A549 (cell line): ENCODE results near the gene HTR6. TPM values are rescaled to one million over a fixed set of nuclear protein-coding genes. Genes with fewer than 3 reads are reported as not detected.
A peak's percentile ranks its signal among the peaks of the same experiment; 100 is the strongest.

Experiments used
- ATAC-seq, 2 experiments: fragments of 200-7000 bp in 1 of 2; fragments of >200 bp in 1 of 2; cut with Nextera tagmentation in 1 of 2; cut with Tn5 transposase in 1 of 2; 3 replicates each; pipeline versions ENCODE4 v1.8.0 to v1.9.1; 2018 to 2020; ENCODE audit warnings: mild to moderate bottlenecking in 1 of 2, moderate library complexity in 1 of 2
- CTCF ChIA-PET: fragments of 300-600 bp; sonication (Branson Sonifier 250); formaldehyde crosslinking; extraction: SDS; loops from one replicate; lab custom pipeline; 2021; ENCODE audit warnings: antibody characterized with exemption, inconsistent platforms; lab: Yijun Ruan, JAX
- POLR2A ChIA-PET: fragments of 350-600 bp; formaldehyde crosslinking; extraction: SDS; loops from one replicate; lab custom pipeline; 2021; ENCODE audit warnings: antibody characterized with exemption, inconsistent platforms; lab: Yijun Ruan, JAX
- DNase-seq, 2 experiments: peaks; one replicate each; pipeline versions ENCODE4 v3.0.0 to v3.0.0-alpha.2; 2011 to 2016; ENCODE audit warnings: low read depth in 1 of 2, low spot score in 1 of 2
- FAIRE-seq: peaks from 2 replicates; lab custom pipeline; 2011; peaks lifted over from hg19 to GRCh38; lab: Jason Lieb, UNC
- H3K27ac ChIP-seq, 2 experiments: fragments of >200 bp; sonication (Bioruptor Twin); formaldehyde crosslinking; 3 replicates each; pipeline ENCODE4 v1.5.1; 2016 to 2017
- H3K4me1 ChIP-seq: fragments of >200 bp; sonication (Bioruptor Twin); formaldehyde crosslinking; 3 replicates; pipeline ENCODE4 v1.6.1; 2016
- H3K4me2 ChIP-seq: fragments of >200 bp; sonication (Bioruptor Twin); formaldehyde crosslinking; 3 replicates; pipeline ENCODE4 v1.6.1; 2016
- H3K4me3 ChIP-seq: fragments of >200 bp; sonication (Bioruptor Twin); formaldehyde crosslinking; 3 replicates; pipeline ENCODE4 v1.5.1; 2016
- H3K9me3 ChIP-seq: fragments of >200 bp; sonication (Bioruptor Twin); formaldehyde crosslinking; 3 replicates; pipeline ENCODE4 v1.6.1; 2016
- CBX8 ChIP-seq: fragments of 200-600 bp; sonication (generic); IDR thresholded peaks from 2 replicates; pipeline ENCODE4 v1.6.1; 2016
- CEBPB ChIP-seq, 2 experiments: fragments of >200 bp in 1 of 2; sonication (Bioruptor Twin) in 1 of 2; formaldehyde crosslinking in 1 of 2; IDR thresholded peaks; 2 replicates each; pipeline ENCODE4 v1.6.1; 2012 to 2016
- CHD4 ChIP-seq: fragments of 200-600 bp; sonication (generic); IDR thresholded peaks from 2 replicates; pipeline ENCODE4 v1.6.1; 2016; ENCODE audit warnings: antibody characterized with exemption, mild to moderate bottlenecking, borderline replicate concordance
- EHF ChIP-seq: fragments of 250-450 bp; sonication (Bioruptor Pico); IDR thresholded peaks from 2 replicates; pipeline ENCODE4 v1.5.0; 2020; ENCODE audit warnings: mild to moderate bottlenecking
- FOSB ChIP-seq: fragments of 250-450 bp; sonication (Bioruptor Pico); IDR thresholded peaks from 2 replicates; pipeline ENCODE4 v1.5.0; 2020; ENCODE audit warnings: mild to moderate bottlenecking, moderate library complexity
- FOXS1 ChIP-seq: fragments of 250-450 bp; sonication (Bioruptor Pico); IDR thresholded peaks from 2 replicates; pipeline ENCODE4 v1.5.0; 2020; ENCODE audit warnings: mild to moderate bottlenecking, moderate library complexity
- HDAC2 ChIP-seq: fragments of 200-600 bp; sonication (generic); IDR thresholded peaks from 2 replicates; pipeline ENCODE4 v1.6.1; 2016
- HES2 ChIP-seq: fragments of >200 bp; sonication (Bioruptor Twin); formaldehyde crosslinking; IDR thresholded peaks from 2 replicates; pipeline ENCODE4 v1.6.1; 2016
- HOXA7 ChIP-seq: fragments of 250-450 bp; sonication (Bioruptor Pico); IDR thresholded peaks from 2 replicates; pipeline ENCODE4 v1.5.0; 2020; ENCODE audit warnings: mild to moderate bottlenecking, moderate library complexity
- JUN ChIP-seq, 2 experiments: fragments of >200 bp; sonication (Bioruptor Twin); formaldehyde crosslinking; IDR thresholded peaks; 2 replicates in 1 of 2; 3 replicates in 1 of 2; pipeline ENCODE4 v1.6.1; 2016 to 2017
- KDM1A ChIP-seq: fragments of 200-600 bp; sonication (generic); IDR thresholded peaks from 2 replicates; pipeline ENCODE4 v1.6.1; 2016; ENCODE audit warnings: low read depth, mild to moderate bottlenecking
- MAFK ChIP-seq: fragments of 450-650 bp; IDR thresholded peaks from 2 replicates; pipeline ENCODE4 v1.6.1; 2014; ENCODE audit not compliant: partially characterized antibody
- MYC ChIP-seq: IDR thresholded peaks from 2 replicates; pipeline ENCODE4 v1.6.1; 2012; ENCODE audit warnings: mild to moderate bottlenecking, inconsistent platforms, low read length, improper control_type of control experiment, borderline replicate concordance
- NFE2L2 ChIP-seq: fragments of 150-350 bp; conservative IDR thresholded peaks from 2 replicates; pipeline ENCODE4 v1.6.1; 2014; ENCODE audit warnings: low read length
- RAD21 ChIP-seq, 2 experiments: fragments of >200 bp in 1 of 2; sonication (Bioruptor Twin) in 1 of 2; formaldehyde crosslinking in 1 of 2; IDR thresholded peaks in 1 of 2; conservative IDR thresholded peaks in 1 of 2; 2 replicates in 1 of 2; 3 replicates in 1 of 2; pipeline ENCODE4 v1.6.1; 2012 to 2018; ENCODE audit warnings: inconsistent platforms in 1 of 2
- TP53 ChIP-seq: fragments of 250-450 bp; sonication (Bioruptor Pico); IDR thresholded peaks from 2 replicates; pipeline ENCODE4 v1.5.0; 2021; ENCODE audit warnings: mild to moderate bottlenecking, moderate library complexity
- ZNF302 ChIP-seq: fragments of 250-450 bp; sonication (Bioruptor Pico); IDR thresholded peaks from 2 replicates; pipeline ENCODE4 v1.9.0; 2021; ENCODE audit warnings: inconsistent platforms, mild to moderate bottlenecking, moderate library complexity
- ZSCAN20 ChIP-seq: fragments of 250-450 bp; sonication (Bioruptor Pico); IDR thresholded peaks from 2 replicates; pipeline ENCODE4 v1.8.0; 2022; ENCODE audit warnings: mild to moderate bottlenecking, moderate library complexity
- WGBS: methylation state at CpG from one replicate; pipeline ENCODE4 v1.1.6; 2017; ENCODE audit errors: missing lambda C conversion rate; 5-methylcytosine and 5-hydroxymethylcytosine counted together
- polyA plus RNA-seq, 4 experiments: library from polyadenylated mRNA; depleted of rRNA in 3 of 4; stranded (reverse); fragments of >200 nt; fragmentation: RNase III in 1 of 4; extraction: RNeasy Plus Mini Kit Qiagen cat#74134 plus additional on column Dnase treatment in 1 of 4; gene quantifications; 2 replicates in 3 of 4; 3 replicates in 1 of 4; pipeline ENCODE4 v1.2.3, GENCODE V29; 2011 to 2017
- TF ChIP-seq, protein P1 (sequence below): fragments of 150-350 bp; IDR thresholded peaks from 2 replicates; pipeline ENCODE4 v1.6.1; 2014; ENCODE audit warnings: low read depth, mild to moderate bottlenecking, low read length
- TF ChIP-seq, protein P2 (sequence below): IDR thresholded peaks from 2 replicates; pipeline ENCODE4 v1.6.1; 2012
- TF ChIP-seq, protein P3 (sequence below): fragments of 250-450 bp; sonication (Bioruptor Pico); IDR thresholded peaks from 2 replicates; pipeline ENCODE4 v1.5.0; 2020; ENCODE audit warnings: low read depth, mild to moderate bottlenecking, moderate library complexity
- TF ChIP-seq, protein P4 (sequence below): IDR thresholded peaks from 2 replicates; pipeline ENCODE4 v1.6.1; 2012; ENCODE audit warnings: low read depth, borderline replicate concordance

HTR6 gene
- polyA plus RNA-seq, 2 of the 4 experiments (the other 2 are of a cell fraction): 0.21 TPM; not detected in 1

DNA sequence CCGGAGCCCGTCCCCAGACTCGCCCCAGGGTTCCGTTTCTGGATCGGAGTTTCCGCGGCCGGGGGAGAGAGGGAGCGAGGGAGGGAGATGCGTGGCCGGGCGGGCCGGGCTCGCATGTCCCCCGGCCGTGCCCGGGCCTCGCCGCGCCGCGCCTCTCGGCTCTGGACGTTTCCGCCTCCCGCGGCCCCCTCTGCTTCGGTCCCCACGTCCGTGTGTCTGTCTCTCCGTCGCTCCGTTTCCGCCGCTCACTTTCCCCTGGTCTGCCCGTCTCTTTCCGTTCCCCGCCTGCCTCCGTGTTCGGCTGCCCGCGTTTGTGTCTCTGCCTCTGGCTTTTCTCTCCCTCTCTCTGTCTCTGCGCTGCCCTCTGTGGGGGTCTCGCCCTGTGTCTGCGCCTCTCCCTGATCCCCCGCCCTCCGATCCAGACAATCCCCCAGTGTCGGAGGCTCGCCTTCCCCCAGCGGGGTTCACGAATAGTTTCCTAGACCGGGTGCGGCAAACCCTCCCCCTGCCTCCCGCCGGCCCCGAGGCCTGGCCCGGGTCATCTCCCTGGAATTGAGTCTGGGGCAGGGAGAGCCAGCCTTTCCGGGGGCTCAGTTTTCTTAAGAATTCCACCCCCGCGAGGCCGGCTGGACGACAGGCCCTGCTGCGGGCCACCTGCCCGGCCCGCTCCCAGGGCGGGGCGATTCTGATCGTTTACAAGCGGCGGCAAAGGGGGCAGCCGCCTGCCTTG lies 19.8 kb upstream of the HTR6 start (continued):
- TF ChIP-seq HOXA7 (no peak), HES2 (no peak), JUN (IDR thresholded peaks at IDR 0.05) (no peak)

DNA sequence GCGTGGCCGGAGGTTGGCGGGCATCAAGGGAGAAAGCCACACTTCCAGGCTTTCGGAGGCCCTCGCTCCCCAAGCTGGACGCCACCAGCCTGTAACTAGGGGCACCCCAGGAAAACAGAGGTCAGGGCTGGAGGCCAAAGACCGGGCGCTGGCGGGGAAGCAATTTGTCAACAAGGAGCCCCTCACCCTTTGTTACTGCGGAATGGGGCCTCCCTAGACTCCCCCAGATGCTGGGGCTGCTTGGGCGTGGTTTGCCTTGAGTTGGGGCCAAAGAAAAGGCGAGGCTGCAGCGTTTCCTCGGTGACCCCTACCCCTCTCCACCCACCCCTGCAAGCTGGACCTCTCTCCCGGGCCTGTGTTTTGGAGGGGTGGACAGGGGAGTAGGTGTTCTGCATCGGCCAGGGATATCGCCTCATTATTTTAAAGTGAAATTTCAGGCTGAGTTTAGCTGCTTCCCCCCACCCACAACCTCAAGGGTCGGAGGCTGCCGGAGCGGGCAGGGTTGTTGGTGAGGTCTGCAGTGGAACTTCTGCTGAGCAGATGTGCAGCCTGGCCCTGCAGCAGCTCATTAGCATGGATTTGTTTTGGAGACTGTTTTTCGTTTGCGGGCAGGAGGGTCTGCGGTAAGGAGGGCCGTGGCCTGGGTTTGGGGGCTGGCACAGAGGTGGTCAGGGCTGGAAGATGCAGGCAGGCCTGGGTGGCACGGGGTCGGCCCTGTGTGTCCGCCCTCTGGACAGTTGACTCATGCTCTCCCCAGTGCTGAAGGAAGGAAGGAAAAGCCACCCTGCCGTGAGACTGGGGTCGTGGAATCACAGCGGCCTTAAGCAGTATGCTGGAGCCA lies 19.0 kb upstream of the HTR6 start:
- DNase-seq (no peak), FAIRE-seq (no peak), ATAC-seq (no peak)
- H3K4me3 ChIP-seq: peak overlapping the region; percentile 85
- no peaks in the 10 kb centered on the region for H3K9me3 ChIP-seq
- 80% methylated on average over 13 of the region's 30 CpGs for WGBS
- peaks cover 39% of the 10 kb centered on the region for H3K4me1 ChIP-seq
- CTCF ChIA-PET: interaction anchor here (0.9 to 7.7 kb wide), 2 partner anchors 15 to 47 kb away, joined by 3 to 45 read pairs; no protein-coding TSS in a partner anchor
- POLR2A ChIA-PET: no interaction called here
- TF ChIP-seq ZSCAN20 (CRISPR knock-in tag) (no peak), EHF (CRISPR knock-in tag) (no peak), RAD21 (conservative IDR thresholded peaks at IDR 0.05 in 1 of 2, IDR thresholded peaks at IDR 0.05 in 1 of 2) (no peak), MAFK (no peak), MYC (no peak), CBX8 (no peak), HDAC2 (no peak), CEBPB (IDR thresholded peaks at IDR 0.05) (no peak), CHD4 (no peak), FOSB (CRISPR knock-in tag) (no peak), KDM1A (no peak), ZNF302 (CRISPR knock-in tag) (no peak), TP53 (CRISPR knock-in tag) (no peak), FOXS1 (no peak), HOXA7 (no peak), NFE2L2 (no peak)
- TF ChIP-seq, protein P1, sequence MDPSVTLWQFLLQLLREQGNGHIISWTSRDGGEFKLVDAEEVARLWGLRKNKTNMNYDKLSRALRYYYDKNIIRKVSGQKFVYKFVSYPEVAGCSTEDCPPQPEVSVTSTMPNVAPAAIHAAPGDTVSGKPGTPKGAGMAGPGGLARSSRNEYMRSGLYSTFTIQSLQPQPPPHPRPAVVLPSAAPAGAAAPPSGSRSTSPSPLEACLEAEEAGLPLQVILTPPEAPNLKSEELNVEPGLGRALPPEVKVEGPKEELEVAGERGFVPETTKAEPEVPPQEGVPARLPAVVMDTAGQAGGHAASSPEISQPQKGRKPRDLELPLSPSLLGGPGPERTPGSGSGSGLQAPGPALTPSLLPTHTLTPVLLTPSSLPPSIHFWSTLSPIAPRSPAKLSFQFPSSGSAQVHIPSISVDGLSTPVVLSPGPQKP: no peak
- TF ChIP-seq, protein P2, sequence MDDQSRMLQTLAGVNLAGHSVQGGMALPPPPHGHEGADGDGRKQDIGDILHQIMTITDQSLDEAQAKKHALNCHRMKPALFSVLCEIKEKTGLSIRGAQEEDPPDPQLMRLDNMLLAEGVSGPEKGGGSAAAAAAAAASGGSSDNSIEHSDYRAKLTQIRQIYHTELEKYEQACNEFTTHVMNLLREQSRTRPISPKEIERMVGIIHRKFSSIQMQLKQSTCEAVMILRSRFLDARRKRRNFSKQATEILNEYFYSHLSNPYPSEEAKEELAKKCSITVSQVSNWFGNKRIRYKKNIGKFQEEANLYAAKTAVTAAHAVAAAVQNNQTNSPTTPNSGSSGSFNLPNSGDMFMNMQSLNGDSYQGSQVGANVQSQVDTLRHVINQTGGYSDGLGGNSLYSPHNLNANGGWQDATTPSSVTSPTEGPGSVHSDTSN: no peak
- TF ChIP-seq, protein P3, sequence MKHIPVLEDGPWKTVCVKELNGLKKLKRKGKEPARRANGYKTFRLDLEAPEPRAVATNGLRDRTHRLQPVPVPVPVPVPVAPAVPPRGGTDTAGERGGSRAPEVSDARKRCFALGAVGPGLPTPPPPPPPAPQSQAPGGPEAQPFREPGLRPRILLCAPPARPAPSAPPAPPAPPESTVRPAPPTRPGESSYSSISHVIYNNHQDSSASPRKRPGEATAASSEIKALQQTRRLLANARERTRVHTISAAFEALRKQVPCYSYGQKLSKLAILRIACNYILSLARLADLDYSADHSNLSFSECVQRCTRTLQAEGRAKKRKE (CRISPR knock-in tag): no peak
- TF ChIP-seq, protein P4, sequence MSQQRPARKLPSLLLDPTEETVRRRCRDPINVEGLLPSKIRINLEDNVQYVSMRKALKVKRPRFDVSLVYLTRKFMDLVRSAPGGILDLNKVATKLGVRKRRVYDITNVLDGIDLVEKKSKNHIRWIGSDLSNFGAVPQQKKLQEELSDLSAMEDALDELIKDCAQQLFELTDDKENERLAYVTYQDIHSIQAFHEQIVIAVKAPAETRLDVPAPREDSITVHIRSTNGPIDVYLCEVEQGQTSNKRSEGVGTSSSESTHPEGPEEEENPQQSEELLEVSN: no peak
- peak overlapping the region; percentile 89 for H3K4me2 ChIP-seq
- peak overlapping the region; percentile 84 to 91; a peak in 5 of 6 replicates for H3K27ac ChIP-seq
